Testis (tissue), 3 donors: ENCODE measurements around the gene PPP1R12B. TPM values are rescaled to one million over a fixed set of nuclear protein-coding genes. Genes with fewer than 3 reads are reported as not detected.
"Not testable (repeated sequence)": the region's sequence is repeated elsewhere in the genome, so short reads cannot be mapped to it uniquely, and the experiment has no call there.

Experiments used
- DNase-seq: peaks from one replicate; pipeline ENCODE4 v3.0.0-alpha.2; 2019
- H3K27ac ChIP-seq, 2 donors: fragments of 200-600 bp; sonication (generic); one replicate each; pipeline ENCODE4 v1.5.1; 2019
- H3K27me3 ChIP-seq: fragments of 200-600 bp; sonication (generic); one replicate; pipeline ENCODE4 v1.5.1; 2019
- H3K36me3 ChIP-seq: fragments of 200-600 bp; sonication (generic); one replicate; pipeline ENCODE4 v1.5.1; 2017; ENCODE audit warnings: low read depth; ENCODE audit errors: missing control alignments
- H3K4me1 ChIP-seq: fragments of 200-600 bp; sonication (generic); one replicate; pipeline ENCODE4 v1.5.1; 2019
- H3K4me3 ChIP-seq, 2 donors: fragments of 200-600 bp; sonication (generic); one replicate each; pipeline ENCODE4 v1.5.1; 2017 to 2019
- H3K9me3 ChIP-seq: fragments of 200-600 bp; sonication (generic); one replicate; pipeline ENCODE4 v1.5.1; 2017
- POLR2A ChIP-seq: fragments of 450-650 bp; IDR thresholded peaks from one replicate; pipeline ENCODE4 v1.6.1; 2017; ENCODE audit warnings: antibody characterized with exemption, mild to moderate bottlenecking, moderate library complexity
- WGBS, 2 donors: methylation state at CpG; one replicate each; pipeline ENCODE4 v1.1.5; 2018; 5-methylcytosine and 5-hydroxymethylcytosine counted together
- intact Hi-C: fragments of 100-400 bp; cut with DNase I; formaldehyde crosslinking; loops from one replicate; pipeline ENCODE4 v1.15.1; 2023; ENCODE audit warnings: low total_unique reads
- polyA plus RNA-seq: library from polyadenylated mRNA; stranded (reverse); fragments of 350-450 nt; fragmentation: Illumina TruSeq; extraction: RNeasy Lipid Tissue Mini Kit (QIAGEN cat#74804); gene quantifications from one replicate; pipeline ENCODE4 v1.2.3, GENCODE V29; 2014; ENCODE audit warnings: low read depth, low replicate concordance; ENCODE audit not compliant: insufficient read depth
- total RNA-seq, 2 donors: library from RNA; depleted of rRNA; stranded (reverse); fragments of >200 nt; gene quantifications; one replicate each; pipeline ENCODE4 v1.2.3, GENCODE V29; 2016
- TF ChIP-seq, protein P1 (sequence below), 3 experiments: fragments of 450-650 bp in 2 of 3; fragments of 200-600 bp in 1 of 3; sonication (generic) in 1 of 3; IDR thresholded peaks; one replicate each; pipeline ENCODE4 v1.5.1; 2016 to 2019; ENCODE audit warnings: antibody characterized with exemption in 3 of 3, mild to moderate bottlenecking in 2 of 3, moderate library complexity in 1 of 3

Gene PPP1R12B
- total and polyA plus RNA-seq, 3 donors from 2014 or later, result 32.6 to 61.2 (median 54.6) TPM

DNA sequence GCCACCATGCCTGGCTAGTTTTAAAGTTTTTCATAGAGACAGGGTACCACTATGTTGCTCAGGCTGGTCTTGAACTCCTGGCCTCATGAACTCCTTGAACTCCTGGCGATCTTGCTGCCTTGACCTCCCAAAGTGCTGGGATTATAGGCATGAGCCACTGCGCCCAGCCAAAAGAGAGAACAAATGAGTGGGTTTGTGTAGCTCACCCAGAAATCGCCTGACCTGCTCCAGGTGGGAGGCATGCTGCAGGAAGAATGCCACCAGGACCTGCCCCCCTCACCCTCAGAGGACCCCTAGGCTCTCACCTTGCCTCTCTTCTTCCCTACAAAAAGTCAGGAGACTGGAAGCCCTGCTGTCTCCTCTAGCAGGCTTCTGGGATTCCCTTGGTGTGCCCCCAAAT is 272.9 kb downstream of the PPP1R12B start:
- H3K9me3 ChIP-seq, result no peaks in the 10 kb centered on the region
- intact Hi-C loops, result no loop called here
- no peaks in the 10 kb centered on the region for H3K36me3 ChIP-seq
- no peaks in the 10 kb centered on the region for H3K27me3 ChIP-seq
- no peak for DNase-seq
- peaks cover 28% of the 10 kb centered on the region for H3K4me1 ChIP-seq
- 96 to 100% methylated on average over 2 to 3 of the region's 3 CpGs for WGBS, 2 donors
- no peak overlapping the region for H3K27ac ChIP-seq
- no peak overlapping the region for H3K4me3 ChIP-seq
- TF ChIP-seq, protein P1, sequence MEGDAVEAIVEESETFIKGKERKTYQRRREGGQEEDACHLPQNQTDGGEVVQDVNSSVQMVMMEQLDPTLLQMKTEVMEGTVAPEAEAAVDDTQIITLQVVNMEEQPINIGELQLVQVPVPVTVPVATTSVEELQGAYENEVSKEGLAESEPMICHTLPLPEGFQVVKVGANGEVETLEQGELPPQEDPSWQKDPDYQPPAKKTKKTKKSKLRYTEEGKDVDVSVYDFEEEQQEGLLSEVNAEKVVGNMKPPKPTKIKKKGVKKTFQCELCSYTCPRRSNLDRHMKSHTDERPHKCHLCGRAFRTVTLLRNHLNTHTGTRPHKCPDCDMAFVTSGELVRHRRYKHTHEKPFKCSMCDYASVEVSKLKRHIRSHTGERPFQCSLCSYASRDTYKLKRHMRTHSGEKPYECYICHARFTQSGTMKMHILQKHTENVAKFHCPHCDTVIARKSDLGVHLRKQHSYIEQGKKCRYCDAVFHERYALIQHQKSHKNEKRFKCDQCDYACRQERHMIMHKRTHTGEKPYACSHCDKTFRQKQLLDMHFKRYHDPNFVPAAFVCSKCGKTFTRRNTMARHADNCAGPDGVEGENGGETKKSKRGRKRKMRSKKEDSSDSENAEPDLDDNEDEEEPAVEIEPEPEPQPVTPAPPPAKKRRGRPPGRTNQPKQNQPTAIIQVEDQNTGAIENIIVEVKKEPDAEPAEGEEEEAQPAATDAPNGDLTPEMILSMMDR (IDR thresholded peaks at IDR 0.05), result no peak
- TF ChIP-seq POLR2A, result no peak

DNA sequence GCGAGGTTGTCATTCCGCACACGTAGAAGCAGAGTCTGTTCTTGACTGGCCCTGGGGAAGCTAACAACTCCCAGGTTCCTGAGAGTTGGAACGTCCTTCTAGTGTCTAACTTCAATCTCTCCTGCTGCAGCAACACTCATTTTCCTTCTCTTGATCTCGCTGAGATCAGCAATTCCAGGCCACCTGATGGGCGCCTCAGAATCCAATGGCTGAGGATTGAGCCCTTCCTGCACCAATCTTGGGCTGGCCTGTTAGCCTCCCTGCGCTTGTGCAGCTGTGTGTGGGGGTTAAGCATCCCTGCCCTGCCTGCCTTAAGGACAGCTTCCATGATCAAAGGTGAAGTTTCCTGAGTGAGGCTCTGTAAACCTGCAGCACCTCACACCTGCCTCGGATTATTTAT is 273.9 kb downstream of the PPP1R12B start:
- Histone ChIP-seq H3K36me3 (no peaks in the 10 kb centered on the region), H3K27me3 (no peaks in the 10 kb centered on the region), H3K9me3 (no peaks in the 10 kb centered on the region), H3K4me3 (no peak overlapping the region), H3K27ac (peak overlapping the region in 1 of 2 donors; percentile 72), H3K4me1 (peaks cover 34% of the 10 kb centered on the region)
- intact Hi-C loops, result no loop called here
- TF ChIP-seq, protein P1 (IDR thresholded peaks at IDR 0.05), result no peak
- TF ChIP-seq POLR2A, result no peak
- 83 to 88% methylated on average over 8 of the region's 8 CpGs for WGBS, 2 donors
- DNase-seq, result no peak

DNA sequence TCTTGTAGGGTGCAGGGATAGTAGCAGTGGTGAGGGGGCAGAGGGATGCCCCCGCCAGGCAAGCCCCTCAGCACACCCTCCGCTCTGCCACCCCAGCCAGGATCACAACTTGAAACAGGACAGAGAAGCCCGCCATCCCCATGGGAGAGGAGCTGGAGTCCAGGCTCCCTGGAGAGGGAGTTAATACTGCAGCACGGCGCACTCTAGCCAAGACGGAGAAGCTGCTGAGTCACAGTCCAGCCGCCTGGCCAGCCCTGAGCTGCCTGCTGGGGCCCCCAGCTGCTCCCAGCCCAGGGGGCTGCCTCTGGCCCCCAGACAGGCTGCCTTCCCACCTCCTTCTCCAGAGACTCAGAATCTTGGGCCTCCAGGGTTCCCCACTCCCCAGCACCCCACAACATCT is 274.6 kb downstream of the PPP1R12B start:
- Histone ChIP-seq H3K4me3 (no peak overlapping the region), H3K4me1 (peaks cover 38% of the 10 kb centered on the region), H3K36me3 (no peaks in the 10 kb centered on the region), H3K27ac (peak overlapping the region; percentile 72 to 74), H3K27me3 (no peaks in the 10 kb centered on the region), H3K9me3 (no peaks in the 10 kb centered on the region)
- DNase-seq, result peak; percentile 79
- TF ChIP-seq, protein P1 (IDR thresholded peaks at IDR 0.05), result no peak
- TF ChIP-seq POLR2A, result no peak
- intact Hi-C loops, result no loop called here
- 60 to 61% methylated on average over 6 to 7 of the region's 7 CpGs for WGBS, 2 donors

DNA sequence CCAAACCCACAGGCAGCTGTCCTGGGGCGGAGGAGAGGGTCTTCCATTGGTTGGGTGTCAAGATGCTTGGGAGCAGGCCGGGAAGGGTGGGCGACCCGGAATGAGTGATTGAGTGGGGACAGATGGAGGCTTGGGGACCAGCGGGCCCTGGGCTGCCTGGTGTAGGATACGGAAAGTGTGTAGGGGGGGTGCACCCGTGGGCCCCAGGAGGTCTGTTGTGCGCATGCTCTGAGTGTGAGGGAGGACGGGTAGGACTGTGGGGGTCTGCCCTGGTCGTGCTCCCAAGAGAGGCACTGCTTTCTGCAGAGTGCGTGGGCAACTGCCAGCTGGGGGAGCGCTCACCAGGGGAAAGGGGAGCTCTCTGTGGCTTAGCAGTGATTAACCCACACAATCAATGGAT is 275.0 kb downstream of the PPP1R12B start:
- intact Hi-C loops, H3K9me3 ChIP-seq, H3K27me3 ChIP-seq, H3K36me3 ChIP-seq, H3K4me3 ChIP-seq: not testable (repeated sequence)
- DNase-seq, result peak; percentile 46
- peak overlapping the region; percentile 72 to 74 for H3K27ac ChIP-seq
- 50 to 54% methylated on average over 7 to 12 of the region's 12 CpGs for WGBS, 2 donors
- H3K4me1 ChIP-seq, result peaks cover 35% of the 10 kb centered on the region

DNA sequence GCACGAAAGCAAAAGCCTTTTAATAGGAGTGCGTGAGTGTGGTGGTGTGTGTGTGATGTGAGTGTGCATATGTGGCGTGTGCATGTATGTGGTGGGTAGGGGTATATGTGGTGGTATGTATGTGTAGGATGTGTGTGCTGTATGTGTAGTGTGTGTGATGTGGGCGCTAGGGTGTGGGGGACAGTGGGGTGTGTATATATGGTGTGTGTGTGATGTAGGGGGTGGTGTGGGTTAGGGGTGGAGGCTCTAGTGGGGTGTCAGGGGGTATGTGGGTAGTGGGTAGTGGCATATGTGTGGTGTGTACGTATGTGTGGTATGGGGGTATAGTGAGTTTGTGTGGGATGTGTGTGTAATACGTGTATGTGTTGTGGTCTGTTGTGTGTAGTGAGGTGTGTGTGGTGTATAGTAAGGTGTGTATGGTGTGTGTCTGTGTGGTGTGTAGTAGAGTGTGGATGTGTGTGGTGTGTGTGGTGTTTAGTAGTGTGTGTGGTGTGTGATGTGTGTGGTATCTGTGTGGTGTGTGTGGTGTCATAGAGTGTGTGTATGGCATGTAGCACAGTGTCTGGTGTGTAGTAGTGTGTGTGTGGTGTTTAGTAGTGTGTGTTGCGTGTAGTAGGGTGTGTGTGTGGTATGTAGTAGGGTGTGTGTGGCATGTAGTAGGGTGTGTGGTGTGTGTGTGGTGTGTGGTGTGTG is 275.7 kb downstream of the PPP1R12B start:
- Histone ChIP-seq H3K27ac (peak overlapping the region in 1 of 2 donors; percentile 74), H3K36me3 (no peaks in the 10 kb centered on the region), H3K4me1 (peaks cover 28% of the 10 kb centered on the region), H3K4me3 (no peak overlapping the region), H3K9me3 (no peaks in the 10 kb centered on the region), H3K27me3 (no peaks in the 10 kb centered on the region)
- DNase-seq, result no peak
- 76 to 77% methylated on average over 7 of the region's 7 CpGs for WGBS, 2 donors
- intact Hi-C loops, result no loop called here
- no peak for TF ChIP-seq POLR2A
- TF ChIP-seq, protein P1 (IDR thresholded peaks at IDR 0.05), result no peak
